Smooth muscle cell (in vitro differentiated cells): Measurements from ENCODE around the gene UROC1. TPM values are rescaled to one million over a fixed set of nuclear protein-coding genes. Genes with fewer than 3 reads are reported as not detected.

ENCODE experiments used
- DNase-seq: peaks from one replicate; lab custom pipeline; 2025; ENCODE audit not compliant: unreplicated experiment; lab: John Stamatoyannopoulos, UW
- H2AFZ ChIP-seq: fragments of 200-600 bp; sonication (generic); 2 replicates; pipeline ENCODE4 v1.6.0; 2016; ENCODE audit warnings: antibody characterized with exemption, low read depth, mild to moderate bottlenecking
- H3F3A ChIP-seq: fragments of 200-600 bp; sonication (generic); 2 replicates; pipeline ENCODE4 v1.6.0; 2017; ENCODE audit warnings: antibody characterized with exemption, low read depth
- H3K27ac ChIP-seq: fragments of 200-600 bp; sonication (generic); 2 replicates; pipeline ENCODE4 v1.5.1; 2016; ENCODE audit warnings: low read depth, mild to moderate bottlenecking
- H3K27me3 ChIP-seq: fragments of 200-600 bp; sonication (generic); 2 replicates; pipeline ENCODE4 v1.6.1; 2016; ENCODE audit warnings: low read depth, mild to moderate bottlenecking
- H3K36me3 ChIP-seq: fragments of 200-600 bp; sonication (generic); 2 replicates; pipeline ENCODE4 v1.5.1; 2016; ENCODE audit warnings: low read depth
- H3K4me1 ChIP-seq: fragments of 200-600 bp; sonication (generic); 2 replicates; pipeline ENCODE4 v1.5.1; 2016; ENCODE audit warnings: low read depth
- H3K4me2 ChIP-seq: fragments of 200-600 bp; sonication (generic); 2 replicates; pipeline ENCODE4 v1.6.0; 2016; ENCODE audit warnings: mild to moderate bottlenecking
- H3K4me3 ChIP-seq: fragments of 200-600 bp; sonication (generic); 2 replicates; pipeline ENCODE4 v1.5.1; 2016; ENCODE audit warnings: mild to moderate bottlenecking
- H3K79me2 ChIP-seq: fragments of 200-600 bp; sonication (generic); 2 replicates; pipeline ENCODE4 v1.6.0; 2016; ENCODE audit warnings: low read depth, mild to moderate bottlenecking
- H3K9ac ChIP-seq: fragments of 200-600 bp; sonication (generic); 2 replicates; pipeline ENCODE4 v1.6.0; 2016; ENCODE audit warnings: low read depth
- H3K9me3 ChIP-seq: fragments of 200-600 bp; sonication (generic); replicated peaks from 2 replicates; pipeline ENCODE4 v1.5.1; 2016; ENCODE audit warnings: low read depth
- H4K20me1 ChIP-seq: fragments of 200-600 bp; sonication (generic); 2 replicates; pipeline ENCODE4 v1.6.0; 2016; ENCODE audit warnings: low read depth
- WGBS: methylation state at CpG from one replicate; pipeline ENCODE4 v1.1.7; 2016; ENCODE audit warnings: low lambda C conversion rate; 5-methylcytosine and 5-hydroxymethylcytosine counted together
- polyA plus RNA-seq: library from polyadenylated mRNA; unstranded; fragments of >200 nt; fragmentation: Nextera tagmentation; extraction: Ambion mirVana; gene quantifications from 2 replicates; pipeline ENCODE4 v1.2.1, GENCODE V29; 2016
- total RNA-seq: library from RNA; depleted of rRNA; stranded (reverse); fragments of >200 nt; gene quantifications from 2 replicates; pipeline ENCODE4 v1.2.3, GENCODE V29; 2014
- TF ChIP-seq, protein P1 (sequence below): fragments of 200-600 bp; sonication (generic); IDR thresholded peaks from 2 replicates; pipeline ENCODE4 v1.5.1; 2017; ENCODE audit warnings: borderline replicate concordance, mild to moderate bottlenecking, antibody characterized with exemption; ENCODE audit not compliant: insufficient read depth, poor library complexity, severe bottlenecking

UROC1 gene
- total and polyA plus RNA-seq, 2 experiments from 2014 or later = not detected

DNA sequence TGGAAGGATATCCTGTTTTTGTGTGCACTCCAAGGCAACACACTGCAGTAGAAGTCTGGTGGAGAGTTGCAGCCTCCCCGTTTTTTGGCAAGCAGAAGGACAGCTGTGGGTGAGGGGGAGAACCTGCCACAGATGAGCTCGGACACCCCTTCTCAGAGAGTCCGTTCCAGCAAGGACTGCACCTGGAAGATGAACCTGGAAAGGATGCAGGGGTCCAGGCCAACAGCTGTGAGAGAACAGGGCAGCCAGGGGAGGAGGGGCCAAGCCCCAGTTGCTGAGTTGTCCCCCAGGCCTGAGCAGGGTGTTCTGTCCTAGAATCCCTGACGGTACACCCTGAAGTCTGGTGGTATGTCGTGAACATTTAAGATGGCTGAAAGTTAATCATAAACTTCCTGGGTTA lies 72.1 kb downstream of the UROC1 start:
- H3K4me1 ChIP-seq = peaks cover 3% of the 10 kb centered on the region
- WGBS = 97% methylated on average over 5 of the region's 5 CpGs
- H3K4me2 ChIP-seq = no peak overlapping the region
- H3K79me2 ChIP-seq = no peaks in the 10 kb centered on the region
- H3K27me3 ChIP-seq = no peaks in the 10 kb centered on the region
- H3K4me3 ChIP-seq = no peak overlapping the region
- H2AFZ ChIP-seq = no peak overlapping the region
- no peak overlapping the region for H3K9ac ChIP-seq
- H3K27ac ChIP-seq = no peak overlapping the region
- no peak for DNase-seq
- no peaks in the 10 kb centered on the region for H3K9me3 ChIP-seq
- H3K36me3 ChIP-seq = no peaks in the 10 kb centered on the region
- TF ChIP-seq, protein P1, sequence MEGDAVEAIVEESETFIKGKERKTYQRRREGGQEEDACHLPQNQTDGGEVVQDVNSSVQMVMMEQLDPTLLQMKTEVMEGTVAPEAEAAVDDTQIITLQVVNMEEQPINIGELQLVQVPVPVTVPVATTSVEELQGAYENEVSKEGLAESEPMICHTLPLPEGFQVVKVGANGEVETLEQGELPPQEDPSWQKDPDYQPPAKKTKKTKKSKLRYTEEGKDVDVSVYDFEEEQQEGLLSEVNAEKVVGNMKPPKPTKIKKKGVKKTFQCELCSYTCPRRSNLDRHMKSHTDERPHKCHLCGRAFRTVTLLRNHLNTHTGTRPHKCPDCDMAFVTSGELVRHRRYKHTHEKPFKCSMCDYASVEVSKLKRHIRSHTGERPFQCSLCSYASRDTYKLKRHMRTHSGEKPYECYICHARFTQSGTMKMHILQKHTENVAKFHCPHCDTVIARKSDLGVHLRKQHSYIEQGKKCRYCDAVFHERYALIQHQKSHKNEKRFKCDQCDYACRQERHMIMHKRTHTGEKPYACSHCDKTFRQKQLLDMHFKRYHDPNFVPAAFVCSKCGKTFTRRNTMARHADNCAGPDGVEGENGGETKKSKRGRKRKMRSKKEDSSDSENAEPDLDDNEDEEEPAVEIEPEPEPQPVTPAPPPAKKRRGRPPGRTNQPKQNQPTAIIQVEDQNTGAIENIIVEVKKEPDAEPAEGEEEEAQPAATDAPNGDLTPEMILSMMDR = no peak
- peaks cover 5% of the 10 kb centered on the region for H4K20me1 ChIP-seq
- H3F3A ChIP-seq = no peaks in the 10 kb centered on the region

DNA sequence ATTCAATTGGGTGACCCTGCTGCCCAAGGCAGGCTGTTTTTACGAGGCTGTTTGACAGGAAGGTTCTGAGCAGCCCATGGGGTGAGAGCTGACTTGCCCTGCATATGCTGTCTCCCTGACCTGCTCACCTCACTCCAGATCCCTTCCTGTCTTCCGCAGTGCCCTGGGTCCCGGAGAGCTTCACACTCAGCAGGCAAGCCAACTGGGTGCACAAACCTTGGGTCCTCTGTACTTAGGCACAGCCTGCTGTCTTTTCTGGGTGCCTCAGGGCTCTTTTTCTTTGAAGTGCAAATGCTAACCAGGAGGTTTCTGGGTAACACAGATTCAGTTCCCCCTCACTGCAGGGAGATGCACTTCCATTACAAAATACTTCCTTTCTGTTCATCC lies 74.7 kb downstream of the UROC1 start:
- Histone ChIP-seq H4K20me1 (no peaks in the 10 kb centered on the region), H3K79me2 (no peaks in the 10 kb centered on the region), H3K36me3 (no peaks in the 10 kb centered on the region), H3K27ac (no peak overlapping the region), H3K4me3 (no peak overlapping the region), H3K9me3 (no peaks in the 10 kb centered on the region), H3K4me1 (peaks cover 3% of the 10 kb centered on the region), H3K27me3 (no peaks in the 10 kb centered on the region), H2AFZ (no peak overlapping the region), H3F3A (no peaks in the 10 kb centered on the region), H3K4me2 (no peak overlapping the region), H3K9ac (no peak overlapping the region)
- WGBS = 77% methylated on average over 3 of the region's 3 CpGs
- no peak for DNase-seq
- TF ChIP-seq, protein P1 = no peak

DNA sequence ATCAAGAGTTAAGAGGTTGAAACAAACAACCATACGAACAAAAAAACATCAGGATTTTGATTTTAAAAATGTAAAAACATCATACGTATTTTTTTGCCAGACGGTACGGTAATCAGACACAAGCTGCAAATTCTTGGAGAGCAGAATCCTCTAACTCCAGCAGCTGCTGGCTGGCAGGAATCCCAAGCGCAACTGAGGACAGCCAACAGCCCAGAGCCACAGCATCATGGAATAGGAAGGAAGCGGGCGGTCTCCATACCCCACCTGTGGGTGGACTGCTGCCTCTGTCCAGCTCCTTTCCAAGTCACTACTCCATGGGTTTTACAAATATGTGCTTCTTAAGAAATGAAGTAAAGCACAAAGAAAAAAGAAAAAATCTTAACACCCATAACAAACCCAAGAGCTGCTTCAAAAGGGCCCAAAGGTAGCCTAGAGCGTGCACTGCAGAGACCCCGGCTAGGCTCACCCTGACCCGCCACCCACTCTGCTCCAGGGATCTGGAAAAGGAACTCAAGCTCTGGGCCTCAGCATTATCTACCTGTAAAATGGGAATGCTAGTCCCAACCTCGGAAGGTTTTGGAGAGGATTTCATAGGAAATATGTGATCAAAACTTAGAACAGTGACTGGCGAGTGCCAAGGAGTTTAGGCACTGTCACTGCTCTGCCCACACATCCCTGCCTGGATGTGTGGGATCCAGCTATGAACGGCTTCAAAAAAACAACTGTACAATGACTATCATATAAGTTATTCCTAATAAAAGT lies 75.3 kb downstream of the UROC1 start:
- Histone ChIP-seq H3K4me2 (no peak overlapping the region), H3K4me1 (peaks cover 3% of the 10 kb centered on the region), H3K4me3 (no peak overlapping the region), H3K9me3 (no peaks in the 10 kb centered on the region), H3K27ac (no peak overlapping the region), H3K36me3 (no peaks in the 10 kb centered on the region), H3K27me3 (no peaks in the 10 kb centered on the region), H3F3A (no peaks in the 10 kb centered on the region), H3K79me2 (no peaks in the 10 kb centered on the region), H3K9ac (no peak overlapping the region), H2AFZ (no peak overlapping the region), H4K20me1 (no peaks in the 10 kb centered on the region)
- 96% methylated on average over 13 of the region's 13 CpGs for WGBS
- TF ChIP-seq, protein P1 = no peak
- DNase-seq = no peak
